RWPE2 (cell line): ENCODE results near the gene AFAP1.

ENCODE experiments used
- ATAC-seq: fragments of 200-7000 bp; cut with Tn5 transposase; 3 replicates; pipeline ENCODE4 v1.9.1; 2021; ENCODE audit warnings: low read depth
- DNase-seq: peaks from one replicate; pipeline ENCODE4 v3.0.0-alpha.2; 2020; ENCODE audit warnings: low spot score
- H3K27ac ChIP-seq: fragments of 450-650 bp; 2 replicates; pipeline ENCODE4 v1.5.1; 2017; ENCODE audit warnings: mild to moderate bottlenecking; ENCODE audit not compliant: poor library complexity, severe bottlenecking
- H3K27me3 ChIP-seq: fragments of 250-450 bp; sonication (Bioruptor Pico); 2 replicates; pipeline ENCODE4 v1.5.1; 2021; ENCODE audit warnings: mild to moderate bottlenecking, moderate library complexity; ENCODE audit not compliant: insufficient read depth, poor library complexity, severe bottlenecking
- H3K36me3 ChIP-seq: fragments of 250-450 bp; sonication (Bioruptor Pico); 2 replicates; pipeline ENCODE4 v1.5.1; 2020; ENCODE audit warnings: low read depth, mild to moderate bottlenecking, moderate library complexity
- H3K4me1 ChIP-seq: fragments of 250-450 bp; sonication (Bioruptor Pico); 2 replicates; pipeline ENCODE4 v1.5.1; 2021; ENCODE audit warnings: mild to moderate bottlenecking, moderate library complexity; ENCODE audit not compliant: insufficient read depth, poor library complexity, severe bottlenecking
- H3K4me3 ChIP-seq: fragments of 250-450 bp; sonication (Bioruptor Pico); 2 replicates; pipeline ENCODE4 v1.5.1; 2021; ENCODE audit warnings: mild to moderate bottlenecking, moderate library complexity; ENCODE audit not compliant: severe bottlenecking
- H3K9me3 ChIP-seq: fragments of 250-450 bp; sonication (Bioruptor Pico); 2 replicates; pipeline ENCODE4 v1.5.1; 2021; ENCODE audit warnings: mild to moderate bottlenecking, moderate library complexity; ENCODE audit not compliant: severe bottlenecking
- CTCF ChIP-seq: fragments of 450-650 bp; IDR thresholded peaks from one replicate; pipeline ENCODE4 v1.5.1; 2017; ENCODE audit warnings: mild to moderate bottlenecking, moderate library complexity; ENCODE audit not compliant: poor library complexity, severe bottlenecking

Gene AFAP1

GRCh38 chr4:7898385-7898784 is 41.3 kb downstream of the AFAP1 start:
- no peak for ATAC-seq
- Histone ChIP-seq H3K9me3 (no peaks in the 10 kb centered on the region), H3K4me3 (no peak overlapping the region), H3K27me3 (no peaks in the 10 kb centered on the region), H3K4me1 (peaks cover 26% of the 10 kb centered on the region), H3K36me3 (0 out of 2 replicates have a peak, but pooled peaks cover 3% of the 10 kb centered on the region), H3K27ac (no peak overlapping the region)
- no peak for DNase-seq
- TF ChIP-seq CTCF: no peak

- Histone ChIP-seq H3K27ac (no peak overlapping the region), H3K36me3 (0 out of 2 replicates have a peak, but pooled peaks cover 3% of the 10 kb centered on the region), H3K4me1 (peaks cover 30% of the 10 kb centered on the region), H3K4me3 (no peak overlapping the region), H3K27me3 (no peaks in the 10 kb centered on the region), H3K9me3 (no peaks in the 10 kb centered on the region)
- DNase-seq: no peak
- ATAC-seq: peak; percentile 24; the same call in 1 of the 3 replicates
- TF ChIP-seq CTCF: no peak
These were observed 41.9 kb downstream of the AFAP1 start for GRCh38 chr4:7897811-7898210.

- ATAC-seq (no peak; the same call in 2 of the 3 replicates), DNase-seq (no peak)
- Histone ChIP-seq H3K4me3 (no peak overlapping the region), H3K36me3 (0 out of 2 replicates have a peak, but pooled peaks cover 3% of the 10 kb centered on the region), H3K27me3 (no peaks in the 10 kb centered on the region), H3K9me3 (no peaks in the 10 kb centered on the region), H3K27ac (peak overlapping the region; percentile 86), H3K4me1 (peaks cover 59% of the 10 kb centered on the region)
- no peak for TF ChIP-seq CTCF
These were observed 44.9 kb downstream of the AFAP1 start for GRCh38 chr4:7894677-7895181.

- H3K4me1 ChIP-seq: peaks cover 55% of the 10 kb centered on the region
- H3K27me3 ChIP-seq: no peaks in the 10 kb centered on the region
- DNase-seq (no peak), ATAC-seq (peak; percentile 78)
- H3K36me3 ChIP-seq: 0 out of 2 replicates have a peak, but pooled peaks cover 3% of the 10 kb centered on the region
- TF ChIP-seq CTCF: no peak
- H3K4me3 ChIP-seq: no peak overlapping the region
- H3K27ac ChIP-seq: peak overlapping the region; percentile 86
- H3K9me3 ChIP-seq: no peaks in the 10 kb centered on the region
These were observed 45.5 kb downstream of the AFAP1 start for GRCh38 chr4:7894098-7894676.

- DNase-seq: no peak
- no peak for ATAC-seq
- no peak for TF ChIP-seq CTCF
- Histone ChIP-seq H3K27me3 (no peaks in the 10 kb centered on the region), H3K27ac (peak overlapping the region; percentile 86), H3K4me3 (no peak overlapping the region), H3K9me3 (peaks cover 2% of the 10 kb centered on the region), H3K36me3 (0 out of 2 replicates have a peak, but pooled peaks cover 3% of the 10 kb centered on the region), H3K4me1 (peaks cover 54% of the 10 kb centered on the region)
These were observed 46.1 kb downstream of the AFAP1 start for GRCh38 chr4:7893539-7893938.
